Ishikawa (cell line): ENCODE data around the gene SH3PXD2A.

Experiments
- CREB1 ChIP-seq: IDR thresholded peaks from 2 replicates; pipeline ENCODE4 v1.6.1; 2012; ENCODE audit warnings: low read depth
- EGR1 ChIP-seq: IDR thresholded peaks from 2 replicates; pipeline ENCODE4 v1.6.1; 2012
- EP300 ChIP-seq: IDR thresholded peaks from 2 replicates; pipeline ENCODE4 v1.6.1; 2012; ENCODE audit warnings: borderline replicate concordance
- MAX ChIP-seq: IDR thresholded peaks from 2 replicates; pipeline ENCODE4 v1.6.1; 2012
- NFIC ChIP-seq: IDR thresholded peaks from 2 replicates; pipeline ENCODE4 v1.6.1; 2012
- REST ChIP-seq: IDR thresholded peaks from 2 replicates; pipeline ENCODE4 v1.6.1; 2012; ENCODE audit warnings: low read depth, mild to moderate bottlenecking
- TAF1 ChIP-seq: IDR thresholded peaks from 2 replicates; pipeline ENCODE4 v1.6.1; 2012; ENCODE audit warnings: low read depth, mild to moderate bottlenecking
- TCF12 ChIP-seq: IDR thresholded peaks from 2 replicates; pipeline ENCODE4 v1.6.1; 2012; ENCODE audit warnings: low read depth
- YY1 ChIP-seq: IDR thresholded peaks from 2 replicates; pipeline ENCODE4 v1.6.1; 2012; ENCODE audit warnings: low read depth
- ZBTB7A ChIP-seq: IDR thresholded peaks from 2 replicates; pipeline ENCODE4 v1.6.1; 2012; ENCODE audit warnings: low read depth

GRCh38 chr10:103800089-103800488 lies 55.3 kb downstream of the SH3PXD2A start:
- no peak for TF ChIP-seq EP300
- TF ChIP-seq NFIC, result no peak
- no peak for TF ChIP-seq TAF1
- no peak for TF ChIP-seq CREB1
- no peak for TF ChIP-seq YY1
- TF ChIP-seq REST, result no peak
- no peak for TF ChIP-seq ZBTB7A
- no peak for TF ChIP-seq MAX
- TF ChIP-seq EGR1, result no peak
- no peak for TF ChIP-seq TCF12
